ENCODE measurements around the gene HSDL1. TPM values are rescaled to one million over a fixed set of nuclear protein-coding genes. Genes with fewer than 3 reads are reported as not detected.
"Not testable (repeated sequence)": the region's sequence is repeated elsewhere in the genome, so short reads cannot be mapped to it uniquely, and the experiment has no call there.

The HSDL1 gene
- total RNA-seq, 1 experiment from 2014 or later, result 18.6 TPM

- peak; percentile 36 for DNase-seq (ENCODE audit: low read depth)
Observed at GRCh38 chr16:84138824-84139627, 6.0 kb downstream of the HSDL1 start.

GRCh38 chr16:84138500-84138823 is 6.5 kb downstream of the HSDL1 start:
- DNase-seq (ENCODE audit: low read depth), result no peak

- no peak for DNase-seq (ENCODE audit: low read depth)
Observed at GRCh38 chr16:84137769-84138357, 7.1 kb downstream of the HSDL1 start.

- no peak for DNase-seq (ENCODE audit: low read depth)
Observed at GRCh38 chr16:84137287-84137686, 7.7 kb downstream of the HSDL1 start.

GRCh38 chr16:84136331-84137125 is 8.4 kb downstream of the HSDL1 start:
- DNase-seq (ENCODE audit: low read depth), result no peak

- DNase-seq (ENCODE audit: low read depth), result no peak
Observed at GRCh38 chr16:84132527-84133285, 12.3 kb downstream of the HSDL1 start.

GRCh38 chr16:84131117-84131516 is 13.9 kb downstream of the HSDL1 start:
- DNase-seq (ENCODE audit: low read depth), result no peak

- no peak for DNase-seq (ENCODE audit: low read depth)
Observed at GRCh38 chr16:84124257-84125073, 20.5 kb downstream of the HSDL1 start.

- DNase-seq (ENCODE audit: low read depth), result no peak
Observed at GRCh38 chr16:84121007-84121406, 24.0 kb downstream of the HSDL1 start.

GRCh38 chr16:84120023-84120422 is 25.0 kb downstream of the HSDL1 start:
- no peak for DNase-seq (ENCODE audit: low read depth)

- no peak for DNase-seq (ENCODE audit: low read depth)
Observed at GRCh38 chr16:84119368-84119767, 25.6 kb downstream of the HSDL1 start.

GRCh38 chr16:84118315-84118714 is 26.7 kb downstream of the HSDL1 start:
- DNase-seq (ENCODE audit: low read depth), result not testable (repeated sequence)

GRCh38 chr16:84117494-84117843 is 27.5 kb downstream of the HSDL1 start:
- DNase-seq (ENCODE audit: low read depth), result no peak

- DNase-seq (ENCODE audit: low read depth), result peak; percentile 97
Observed at GRCh38 chr16:84116720-84117493, 28.1 kb downstream of the HSDL1 start, which contains the start of gene MBTPS1. Gene MBTPS1 (minus strand): TSS chr16:84116942. CDS start chr16:84101783, 15,159 bp downstream.

- peak; percentile 39 for DNase-seq (ENCODE audit: low read depth)
Observed at GRCh38 chr16:84115919-84116719, 28.9 kb downstream of the HSDL1 start.

- not testable (repeated sequence) for DNase-seq (ENCODE audit: low read depth)
Observed at GRCh38 chr16:84111949-84112348, 33.0 kb downstream of the HSDL1 start.

- no peak for DNase-seq (ENCODE audit: low read depth)
Observed at GRCh38 chr16:84111525-84111924, 33.5 kb downstream of the HSDL1 start.

- DNase-seq (ENCODE audit: low read depth), result no peak
Observed at GRCh38 chr16:84110527-84110926, 34.5 kb downstream of the HSDL1 start.

- no peak for DNase-seq (ENCODE audit: low read depth)
Observed at GRCh38 chr16:84109598-84110335, 35.2 kb downstream of the HSDL1 start.

All from RPMI7951 (cell line).